Measurements from ENCODE around the gene RPL34.

- no peak for TF ChIP-seq CTCF (IDR thresholded peaks at IDR 0.05)
- TF ChIP-seq POLR2A (IDR thresholded peaks at IDR 0.05): no peak
Measured at GRCh38 chr4:108637856-108638255, 17.5 kb downstream of the RPL34 start.
